ENCODE measurements around the gene MGAT5.

GRCh38 chr2:134310107-134311079 is 56.5 kb downstream of the MGAT5 start:
- TF ChIP-seq CTCF (IDR thresholded peaks at IDR 0.05) (no peak), POLR2A (IDR thresholded peaks at IDR 0.05) (no peak)

Data from uterus (tissue), 2 donors.